A549 (cell line): ENCODE data around the gene MAPT.

Source experiments
- POLR2A ChIP-seq: IDR thresholded peaks from 2 replicates; pipeline ENCODE4 v1.6.1; 2012; ENCODE audit warnings: mild to moderate bottlenecking, low read length
- RCOR1 ChIP-seq: fragments of 150-350 bp; IDR thresholded peaks from 2 replicates; pipeline ENCODE4 v1.6.1; 2014; ENCODE audit warnings: antibody characterized with exemption, low read length, low read depth

GRCh38 chr17:45845376-45846185 is 48.8 kb upstream of the MAPT start:
- TF ChIP-seq RCOR1: no peak
- TF ChIP-seq POLR2A: no peak
